ENCODE measurements around the gene PRRT1B.

DNA sequence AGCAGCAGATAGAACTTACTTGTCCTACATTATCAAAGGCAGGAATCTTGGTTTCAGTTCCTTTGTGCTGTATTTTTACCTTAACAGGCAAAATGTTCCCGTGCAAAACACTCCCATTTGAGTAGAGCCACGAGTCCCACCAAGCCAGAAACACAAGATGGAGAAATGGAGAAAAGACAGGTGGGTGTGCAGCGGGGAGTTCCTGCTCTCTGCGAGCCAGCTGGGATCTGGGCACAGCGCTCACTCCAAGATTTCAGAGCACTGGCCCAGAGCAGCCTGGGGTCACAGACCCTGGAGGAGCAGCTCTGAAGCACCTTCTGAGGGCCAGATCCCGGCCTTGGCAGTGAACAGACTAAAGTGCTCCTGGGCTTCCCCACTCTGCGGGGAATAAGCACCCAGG is 17.1 kb upstream of the PRRT1B start:
- TF ChIP-seq, protein P1, sequence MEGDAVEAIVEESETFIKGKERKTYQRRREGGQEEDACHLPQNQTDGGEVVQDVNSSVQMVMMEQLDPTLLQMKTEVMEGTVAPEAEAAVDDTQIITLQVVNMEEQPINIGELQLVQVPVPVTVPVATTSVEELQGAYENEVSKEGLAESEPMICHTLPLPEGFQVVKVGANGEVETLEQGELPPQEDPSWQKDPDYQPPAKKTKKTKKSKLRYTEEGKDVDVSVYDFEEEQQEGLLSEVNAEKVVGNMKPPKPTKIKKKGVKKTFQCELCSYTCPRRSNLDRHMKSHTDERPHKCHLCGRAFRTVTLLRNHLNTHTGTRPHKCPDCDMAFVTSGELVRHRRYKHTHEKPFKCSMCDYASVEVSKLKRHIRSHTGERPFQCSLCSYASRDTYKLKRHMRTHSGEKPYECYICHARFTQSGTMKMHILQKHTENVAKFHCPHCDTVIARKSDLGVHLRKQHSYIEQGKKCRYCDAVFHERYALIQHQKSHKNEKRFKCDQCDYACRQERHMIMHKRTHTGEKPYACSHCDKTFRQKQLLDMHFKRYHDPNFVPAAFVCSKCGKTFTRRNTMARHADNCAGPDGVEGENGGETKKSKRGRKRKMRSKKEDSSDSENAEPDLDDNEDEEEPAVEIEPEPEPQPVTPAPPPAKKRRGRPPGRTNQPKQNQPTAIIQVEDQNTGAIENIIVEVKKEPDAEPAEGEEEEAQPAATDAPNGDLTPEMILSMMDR (IDR thresholded peaks at IDR 0.05; ENCODE audit: low read length): no peak
- no peak for TF ChIP-seq EZH2phosphoT487 (IDR thresholded peaks at IDR 0.05; ENCODE audit: low read length)
